Measurements from ENCODE around the gene BCAT1. TPM values are rescaled to one million over a fixed set of nuclear protein-coding genes. Genes with fewer than 3 reads are reported as not detected.

Gene BCAT1
- total and polyA plus RNA-seq, 2 donors (not counting 1 experiment from before 2014, with no cell fraction given) = 0.33 to 9.6 TPM

GRCh38 chr12:24901576-24902461 lies 47.1 kb downstream of the BCAT1 start:
- Mint-ChIP-seq H3K27ac (no peak overlapping the region), H3K27me3 (peaks cover 23% of the 10 kb centered on the region), H3K9me3 (ENCODE audit: insufficient read depth) (no peaks in the 10 kb centered on the region), H3K4me3 (peak overlapping the region; percentile 91), H3K4me1 (peaks cover 15% of the 10 kb centered on the region)
- H3K27me3 ChIP-seq (replicated peaks in 1 of 4; ENCODE audit: control extremely low read depth in 1 of 4, control insufficient read depth in 3 of 4, insufficient read depth in 4 of 4, low read length in 3 of 4) = peaks cover 0 to 30% (median 13%) of the 10 kb centered on the region in 4 experiments
- ChIA-PET CTCF (interaction anchor here (1.0 kb wide), 1 partner anchor 51 kb away, joined by 3 read pairs; no protein-coding TSS in a partner anchor), POLR2A (no interaction called here)
- peak overlapping the region; percentile 68 for H3K9ac ChIP-seq (ENCODE audit: low read length)
- peaks cover 0 to 4% (median 0%) of the 10 kb centered on the region in 3 donors for H3K9me3 ChIP-seq (ENCODE audit: control extremely low read depth in 1 of 3, control insufficient read depth in 2 of 3, insufficient read depth in 1 of 3, low read length in 2 of 3)
- H3K27ac ChIP-seq (ENCODE audit: low read length in 2 of 2) = no peak overlapping the region
- 70% methylated on average over 20 of the region's 33 CpGs for WGBS (ENCODE audit: insufficient coverage)
- intact Hi-C loops (cut with micrococcal nuclease) = no loop called here
- no peak for TF ChIP-seq EZH2 (IDR thresholded peaks at IDR 0.05; ENCODE audit: borderline replicate concordance, insufficient read depth, low read depth, low read length, poor library complexity, severe bottlenecking)
- TF ChIP-seq, protein P1, sequence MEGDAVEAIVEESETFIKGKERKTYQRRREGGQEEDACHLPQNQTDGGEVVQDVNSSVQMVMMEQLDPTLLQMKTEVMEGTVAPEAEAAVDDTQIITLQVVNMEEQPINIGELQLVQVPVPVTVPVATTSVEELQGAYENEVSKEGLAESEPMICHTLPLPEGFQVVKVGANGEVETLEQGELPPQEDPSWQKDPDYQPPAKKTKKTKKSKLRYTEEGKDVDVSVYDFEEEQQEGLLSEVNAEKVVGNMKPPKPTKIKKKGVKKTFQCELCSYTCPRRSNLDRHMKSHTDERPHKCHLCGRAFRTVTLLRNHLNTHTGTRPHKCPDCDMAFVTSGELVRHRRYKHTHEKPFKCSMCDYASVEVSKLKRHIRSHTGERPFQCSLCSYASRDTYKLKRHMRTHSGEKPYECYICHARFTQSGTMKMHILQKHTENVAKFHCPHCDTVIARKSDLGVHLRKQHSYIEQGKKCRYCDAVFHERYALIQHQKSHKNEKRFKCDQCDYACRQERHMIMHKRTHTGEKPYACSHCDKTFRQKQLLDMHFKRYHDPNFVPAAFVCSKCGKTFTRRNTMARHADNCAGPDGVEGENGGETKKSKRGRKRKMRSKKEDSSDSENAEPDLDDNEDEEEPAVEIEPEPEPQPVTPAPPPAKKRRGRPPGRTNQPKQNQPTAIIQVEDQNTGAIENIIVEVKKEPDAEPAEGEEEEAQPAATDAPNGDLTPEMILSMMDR (IDR thresholded peaks at IDR 0.05) = no peak
- H2AFZ ChIP-seq (ENCODE audit: insufficient read depth, low read depth, low read length, poor library complexity, severe bottlenecking) = peak overlapping the region; percentile 62
- H3K4me3 ChIP-seq (ENCODE audit: control extremely low read depth in 1 of 5, extremely low read depth in 1 of 5, insufficient read depth in 1 of 5, low read depth in 2 of 5, low read length in 4 of 5) = peak overlapping the region in 3 of 5 experiments; percentile 26 to 67 (median 31)
- peaks cover 19% of the 10 kb centered on the region in 2 donors for H3K4me1 ChIP-seq (ENCODE audit: control insufficient read depth in 2 of 2, insufficient read depth in 2 of 2, low read length in 2 of 2)
- peak; percentile 19 for DNase-seq
- H4K20me1 ChIP-seq (ENCODE audit: control insufficient read depth, insufficient read depth, low read length, poor library complexity, severe bottlenecking) = no peaks in the 10 kb centered on the region
- no peaks in the 10 kb centered on the region for H3K36me3 ChIP-seq (replicated peaks in 1 of 2; ENCODE audit: control extremely low read depth in 1 of 2, control insufficient read depth in 1 of 2, extremely low read depth in 1 of 2, insufficient read depth in 2 of 2, low read length in 1 of 2)
- peak overlapping the region; percentile 90 for H3K4me2 ChIP-seq (replicated peaks; ENCODE audit: low read depth, low read length, poor library complexity, severe bottlenecking)
- no peak for ATAC-seq (ENCODE audit: low read depth)
- no peaks in the 10 kb centered on the region for H3K79me2 ChIP-seq (ENCODE audit: control insufficient read depth, insufficient read depth, low read length)

- H3K4me3 ChIP-seq (ENCODE audit: control extremely low read depth in 1 of 5, extremely low read depth in 1 of 5, insufficient read depth in 1 of 5, low read depth in 2 of 5, low read length in 4 of 5) = no peak overlapping the region
- H3K36me3 ChIP-seq (replicated peaks in 1 of 2; ENCODE audit: control extremely low read depth in 1 of 2, control insufficient read depth in 1 of 2, extremely low read depth in 1 of 2, insufficient read depth in 2 of 2, low read length in 1 of 2) = no peaks in the 10 kb centered on the region
- Mint-ChIP-seq H3K9me3 (ENCODE audit: insufficient read depth) (no peaks in the 10 kb centered on the region), H3K4me3 (no peak overlapping the region), H3K4me1 (peaks cover 15% of the 10 kb centered on the region), H3K27ac (no peak overlapping the region), H3K27me3 (peaks cover 23% of the 10 kb centered on the region)
- POLR2A ChIA-PET = no interaction called here
- H3K27ac ChIP-seq (ENCODE audit: low read length in 2 of 2) = no peak overlapping the region
- ATAC-seq (ENCODE audit: low read depth) (no peak), DNase-seq (no peak)
- H3K79me2 ChIP-seq (ENCODE audit: control insufficient read depth, insufficient read depth, low read length) = no peaks in the 10 kb centered on the region
- no peaks in the 10 kb centered on the region for H4K20me1 ChIP-seq (ENCODE audit: control insufficient read depth, insufficient read depth, low read length, poor library complexity, severe bottlenecking)
- H3K9me3 ChIP-seq (ENCODE audit: control extremely low read depth in 1 of 3, control insufficient read depth in 2 of 3, insufficient read depth in 1 of 3, low read length in 2 of 3) = peaks cover 0 to 4% (median 0%) of the 10 kb centered on the region in 3 donors
- peaks cover 0 to 30% (median 13%) of the 10 kb centered on the region in 4 experiments for H3K27me3 ChIP-seq (replicated peaks in 1 of 4; ENCODE audit: control extremely low read depth in 1 of 4, control insufficient read depth in 3 of 4, insufficient read depth in 4 of 4, low read length in 3 of 4)
- intact Hi-C loops (cut with micrococcal nuclease) = no loop called here
- H3K9ac ChIP-seq (ENCODE audit: low read length) = no peak overlapping the region
- no peak overlapping the region for H3K4me2 ChIP-seq (replicated peaks; ENCODE audit: low read depth, low read length, poor library complexity, severe bottlenecking)
- H3K4me1 ChIP-seq (ENCODE audit: control insufficient read depth in 2 of 2, insufficient read depth in 2 of 2, low read length in 2 of 2) = peaks cover 19% of the 10 kb centered on the region in 2 donors
- 100% methylated on average over 3 of the region's 3 CpGs for WGBS (ENCODE audit: insufficient coverage)
- CTCF ChIA-PET = no interaction called here
- H2AFZ ChIP-seq (ENCODE audit: insufficient read depth, low read depth, low read length, poor library complexity, severe bottlenecking) = no peak overlapping the region
- TF ChIP-seq, protein P1 (IDR thresholded peaks at IDR 0.05) = no peak
- TF ChIP-seq EZH2 (IDR thresholded peaks at IDR 0.05; ENCODE audit: borderline replicate concordance, insufficient read depth, low read depth, low read length, poor library complexity, severe bottlenecking) = no peak
Observed at GRCh38 chr12:24900196-24900595, 48.7 kb downstream of the BCAT1 start.

Measured in B cell (primary cell).